Fibroblast of peridontal ligament (primary cell): ENCODE results near the gene CLIC1.

Experiments
- DNase-seq: peaks from one replicate; pipeline ENCODE4 v3.0.0-alpha.2; 2010; ENCODE audit errors: extremely low read depth

CLIC1 gene

GRCh38 chr6:31768363-31769257 lies 32.3 kb upstream of the CLIC1 start:
- no peak for DNase-seq

- DNase-seq = no peak
These were observed 30.8 kb upstream of the CLIC1 start for GRCh38 chr6:31767096-31767645.

- DNase-seq = no peak
These were observed 29.8 kb upstream of the CLIC1 start for GRCh38 chr6:31765910-31766794.

GRCh38 chr6:31765559-31765909 lies 29.2 kb upstream of the CLIC1 start:
- no peak for DNase-seq

- DNase-seq = no peak
These were observed 27.9 kb upstream of the CLIC1 start for GRCh38 chr6:31764198-31764597.

GRCh38 chr6:31763619-31763940 lies 27.2 kb upstream of the CLIC1 start:
- peak; percentile 70 for DNase-seq

- DNase-seq = no peak
These were observed 26.7 kb upstream of the CLIC1 start for GRCh38 chr6:31762878-31763618.

GRCh38 chr6:31762356-31762755 lies 26.0 kb upstream of the CLIC1 start, which contains the start of gene SAPCD1:
Gene SAPCD1, plus strand, starts transcription at chr6:31762656. Its CDS starts 399 bp downstream, at chr6:31763055.
- no peak for DNase-seq

GRCh38 chr6:31761343-31761742 lies 25.0 kb upstream of the CLIC1 start:
- no peak for DNase-seq

GRCh38 chr6:31760790-31761189 lies 24.5 kb upstream of the CLIC1 start:
- no peak for DNase-seq

GRCh38 chr6:31758281-31758680 lies 22.0 kb upstream of the CLIC1 start:
- DNase-seq = no peak

- peak; percentile 76 for DNase-seq
These were observed 16.5 kb upstream of the CLIC1 start for GRCh38 chr6:31752739-31753319.

- no peak for DNase-seq
These were observed 14.2 kb upstream of the CLIC1 start for GRCh38 chr6:31750411-31751022.

- DNase-seq = no peak
These were observed 13.1 kb upstream of the CLIC1 start for GRCh38 chr6:31749301-31750036.

- no peak for DNase-seq
These were observed 8.1 kb upstream of the CLIC1 start for GRCh38 chr6:31744422-31744821.

GRCh38 chr6:31742894-31743293 lies 6.6 kb upstream of the CLIC1 start:
- DNase-seq = no peak

- no peak for DNase-seq
These were observed 5.5 kb upstream of the CLIC1 start for GRCh38 chr6:31741815-31742214.

- DNase-seq = no peak
These were observed 4.3 kb upstream of the CLIC1 start for GRCh38 chr6:31740397-31741223.

GRCh38 chr6:31739639-31740396 lies 3.5 kb upstream of the CLIC1 start, which contains the start of gene MSH5:
Gene MSH5, plus strand, starts transcription at chr6:31740005. Its CDS starts 462 bp downstream, at chr6:31740467.
- peak; percentile 98 for DNase-seq
